ENCODE data around the gene TBC1D9.

DNA sequence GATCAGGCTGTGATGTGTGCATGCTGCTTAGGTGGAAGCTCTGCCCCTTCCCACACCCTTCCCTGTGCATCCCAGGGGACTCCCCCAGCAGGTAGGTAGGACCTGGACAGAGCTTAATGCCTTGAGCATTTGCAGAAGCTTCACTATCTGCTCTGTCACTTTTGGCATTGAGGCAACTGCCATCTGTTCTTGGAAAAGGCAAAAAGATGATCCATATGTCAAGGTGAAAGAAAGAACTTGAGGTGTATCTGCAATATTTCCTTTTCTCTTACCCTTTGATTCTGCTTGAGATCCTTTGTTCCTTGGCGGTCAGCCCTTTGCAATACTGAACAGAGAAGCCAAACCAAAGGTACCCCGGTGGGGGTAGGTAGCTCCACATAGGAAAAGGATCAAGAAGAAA lies 37.1 kb upstream of the TBC1D9 start:
- TF ChIP-seq POLR2A (IDR thresholded peaks at IDR 0.05), result no peak
- TF ChIP-seq, protein P1, sequence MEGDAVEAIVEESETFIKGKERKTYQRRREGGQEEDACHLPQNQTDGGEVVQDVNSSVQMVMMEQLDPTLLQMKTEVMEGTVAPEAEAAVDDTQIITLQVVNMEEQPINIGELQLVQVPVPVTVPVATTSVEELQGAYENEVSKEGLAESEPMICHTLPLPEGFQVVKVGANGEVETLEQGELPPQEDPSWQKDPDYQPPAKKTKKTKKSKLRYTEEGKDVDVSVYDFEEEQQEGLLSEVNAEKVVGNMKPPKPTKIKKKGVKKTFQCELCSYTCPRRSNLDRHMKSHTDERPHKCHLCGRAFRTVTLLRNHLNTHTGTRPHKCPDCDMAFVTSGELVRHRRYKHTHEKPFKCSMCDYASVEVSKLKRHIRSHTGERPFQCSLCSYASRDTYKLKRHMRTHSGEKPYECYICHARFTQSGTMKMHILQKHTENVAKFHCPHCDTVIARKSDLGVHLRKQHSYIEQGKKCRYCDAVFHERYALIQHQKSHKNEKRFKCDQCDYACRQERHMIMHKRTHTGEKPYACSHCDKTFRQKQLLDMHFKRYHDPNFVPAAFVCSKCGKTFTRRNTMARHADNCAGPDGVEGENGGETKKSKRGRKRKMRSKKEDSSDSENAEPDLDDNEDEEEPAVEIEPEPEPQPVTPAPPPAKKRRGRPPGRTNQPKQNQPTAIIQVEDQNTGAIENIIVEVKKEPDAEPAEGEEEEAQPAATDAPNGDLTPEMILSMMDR (IDR thresholded peaks at IDR 0.05), result no peak
